K562 (cell line): ENCODE data around the gene ECI1. TPM values are rescaled to one million over a fixed set of nuclear protein-coding genes. Genes with fewer than 3 reads are reported as not detected.

Experiments
- HEY1 ChIP-seq: fragments of 250-450 bp; sonication (Bioruptor Pico); IDR thresholded peaks from 2 replicates; pipeline ENCODE4 v1.5.0; 2020; ENCODE audit warnings: mild to moderate bottlenecking, moderate library complexity, borderline replicate concordance
- KDM1A ChIP-seq, 2 experiments: fragments of 450-650 bp; IDR thresholded peaks; 2 replicates each; pipeline ENCODE4 v1.6.1; 2016; ENCODE audit warnings: mild to moderate bottlenecking in 2 of 2
- MEIS2 ChIP-seq: fragments of 450-650 bp; IDR thresholded peaks from 2 replicates; pipeline ENCODE4 v1.6.1; 2014; ENCODE audit warnings: mild to moderate bottlenecking; ENCODE audit not compliant: partially characterized antibody
- NCOA1 ChIP-seq: fragments of 450-650 bp; IDR thresholded peaks from 2 replicates; pipeline ENCODE4 v1.6.1; 2016; ENCODE audit warnings: low read depth
- NR2C2 ChIP-seq, 2 experiments: fragments of 200-800 bp in 1 of 2; sonication (Bioruptor generic) in 1 of 2; sonication (generic) in 1 of 2; formaldehyde crosslinking in 1 of 2; IDR thresholded peaks; 2 replicates each; pipeline versions ENCODE4 v1.6.1 to v1.8.0; 2016 to 2022; ENCODE audit warnings: mild to moderate bottlenecking in 1 of 2, missing compliant biosample characterization in 1 of 2, missing genetic modification characterization in 1 of 2, missing genetic modification reagents in 1 of 2
- TAF9B ChIP-seq: fragments of 450-650 bp; IDR thresholded peaks from 2 replicates; pipeline ENCODE4 v1.6.1; 2018; ENCODE audit warnings: mild to moderate bottlenecking; ENCODE audit not compliant: partially characterized antibody
- ZNF232 ChIP-seq: sonication (generic); formaldehyde crosslinking; IDR thresholded peaks from 2 replicates; pipeline ENCODE4 v1.8.0; 2022; ENCODE audit warnings: mild to moderate bottlenecking, missing genetic modification reagents
- polyA plus RNA-seq, 8 experiments: library from polyadenylated mRNA; depleted of rRNA in 4 of 8; stranded (reverse) in 5 of 8; unstranded in 3 of 8; fragments of >200 nt; fragmentation: Nextera tagmentation in 2 of 8; fragmentation: Illumina TruSeq in 1 of 8; extraction: Ambion mirVana in 2 of 8; extraction: Trizol in 1 of 8; gene quantifications; 2 replicates each; pipeline versions ENCODE4 v1.2.1 to v1.2.3, GENCODE V29; 2011 to 2014; ENCODE audit warnings: inconsistent platforms in 1 of 8, missing spikeins in 1 of 8
- total RNA-seq, 7 experiments: library from RNA; depleted of rRNA in 6 of 7; stranded (reverse); fragments of >200 nt in 6 of 7; fragmentation: Illumina TruSeq in 2 of 7; extraction: Trizol in 2 of 7; gene quantifications; 2 replicates each; pipeline versions ENCODE4 v1.2.1 to v1.2.3, GENCODE V29; 2011 to 2021; ENCODE audit warnings: low replicate concordance in 1 of 7
- TF ChIP-seq, protein P1 (sequence below): fragments of 450-650 bp; IDR thresholded peaks from 2 replicates; pipeline ENCODE4 v1.6.1; 2016; ENCODE audit warnings: borderline replicate concordance
- TF ChIP-seq, protein P2 (sequence below): fragments of 450-650 bp; IDR thresholded peaks from 2 replicates; pipeline ENCODE4 v1.6.1; 2014; ENCODE audit warnings: low read depth, mild to moderate bottlenecking, moderate library complexity, borderline replicate concordance

Gene ECI1
- total and polyA plus RNA-seq, 9 of the 15 experiments (the other 6 are each of a cell fraction or from before 2014, with no cell fraction given), result 4.7 to 189 (median 54.0) TPM

DNA sequence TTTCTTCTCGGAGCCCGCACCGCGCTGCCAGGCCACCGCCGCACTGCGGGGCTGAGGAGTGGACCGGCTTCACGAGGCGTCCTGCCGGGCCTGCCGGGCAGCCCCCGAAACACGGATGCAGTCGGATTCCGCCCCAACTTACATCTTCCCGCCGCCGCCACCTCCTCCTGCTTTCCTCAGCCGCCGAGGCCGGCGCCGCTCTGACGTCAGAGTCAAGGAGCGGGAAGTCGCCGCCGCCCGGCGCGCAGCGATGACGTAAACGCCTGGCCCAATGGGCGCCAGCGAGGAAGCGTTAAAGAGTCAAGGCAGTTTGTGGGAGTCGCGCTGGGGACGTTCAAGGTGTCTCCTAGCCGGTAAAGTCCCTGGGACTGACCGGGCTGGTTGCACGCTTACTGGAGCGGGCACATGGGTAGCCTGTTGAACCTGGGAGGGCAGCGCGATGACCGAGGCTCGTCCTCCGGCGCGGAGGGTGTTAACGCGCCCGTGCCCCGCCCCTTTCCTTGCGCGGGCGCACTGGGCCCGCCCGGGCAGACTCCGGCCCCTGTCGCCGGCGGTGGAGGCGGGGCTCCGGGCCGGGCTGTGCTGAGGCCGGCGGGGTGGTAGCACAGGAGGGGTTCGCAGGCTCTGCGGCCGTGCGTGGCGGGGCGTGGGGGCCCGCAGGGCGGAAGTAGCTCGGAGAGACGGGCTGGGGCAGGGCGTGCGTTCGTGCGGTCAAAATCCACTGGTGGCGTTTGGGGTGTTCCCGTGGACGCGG lies 16.7 kb upstream of the ECI1 start, which contains the start of gene RNPS1 (continued):
- TF ChIP-seq, protein P1, sequence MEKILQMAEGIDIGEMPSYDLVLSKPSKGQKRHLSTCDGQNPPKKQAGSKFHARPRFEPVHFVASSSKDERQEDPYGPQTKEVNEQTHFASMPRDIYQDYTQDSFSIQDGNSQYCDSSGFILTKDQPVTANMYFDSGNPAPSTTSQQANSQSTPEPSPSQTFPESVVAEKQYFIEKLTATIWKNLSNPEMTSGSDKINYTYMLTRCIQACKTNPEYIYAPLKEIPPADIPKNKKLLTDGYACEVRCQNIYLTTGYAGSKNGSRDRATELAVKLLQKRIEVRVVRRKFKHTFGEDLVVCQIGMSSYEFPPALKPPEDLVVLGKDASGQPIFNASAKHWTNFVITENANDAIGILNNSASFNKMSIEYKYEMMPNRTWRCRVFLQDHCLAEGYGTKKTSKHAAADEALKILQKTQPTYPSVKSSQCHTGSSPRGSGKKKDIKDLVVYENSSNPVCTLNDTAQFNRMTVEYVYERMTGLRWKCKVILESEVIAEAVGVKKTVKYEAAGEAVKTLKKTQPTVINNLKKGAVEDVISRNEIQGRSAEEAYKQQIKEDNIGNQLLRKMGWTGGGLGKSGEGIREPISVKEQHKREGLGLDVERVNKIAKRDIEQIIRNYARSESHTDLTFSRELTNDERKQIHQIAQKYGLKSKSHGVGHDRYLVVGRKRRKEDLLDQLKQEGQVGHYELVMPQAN, result peak; percentile 91; the same call in 1 of the 2 replicates
- TF ChIP-seq HEY1 (CRISPR knock-in tag) (no peak; the same call in 1 of the 2 replicates), NCOA1 (peak; percentile 46; the same call in 1 of the 2 replicates), NR2C2 (CRISPR knock-in tag; IDR thresholded peaks at IDR 0.05) (peak; percentile 92), NR2C2 (tag; IDR thresholded peaks at IDR 0.05) (peak; percentile 99), KDM1A (IDR thresholded peaks at IDR 0.05) (no peak), TAF9B (peak; percentile 95), ZNF232 (CRISPR knock-in tag) (peak; percentile 44; the same call in 1 of the 2 replicates), MEIS2 (peak; percentile 68)
- TF ChIP-seq, protein P2, sequence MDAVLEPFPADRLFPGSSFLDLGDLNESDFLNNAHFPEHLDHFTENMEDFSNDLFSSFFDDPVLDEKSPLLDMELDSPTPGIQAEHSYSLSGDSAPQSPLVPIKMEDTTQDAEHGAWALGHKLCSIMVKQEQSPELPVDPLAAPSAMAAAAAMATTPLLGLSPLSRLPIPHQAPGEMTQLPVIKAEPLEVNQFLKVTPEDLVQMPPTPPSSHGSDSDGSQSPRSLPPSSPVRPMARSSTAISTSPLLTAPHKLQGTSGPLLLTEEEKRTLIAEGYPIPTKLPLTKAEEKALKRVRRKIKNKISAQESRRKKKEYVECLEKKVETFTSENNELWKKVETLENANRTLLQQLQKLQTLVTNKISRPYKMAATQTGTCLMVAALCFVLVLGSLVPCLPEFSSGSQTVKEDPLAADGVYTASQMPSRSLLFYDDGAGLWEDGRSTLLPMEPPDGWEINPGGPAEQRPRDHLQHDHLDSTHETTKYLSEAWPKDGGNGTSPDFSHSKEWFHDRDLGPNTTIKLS, result peak; percentile 85
